Measurements from ENCODE around the gene TSPAN18.

TSPAN18 gene

DNA sequence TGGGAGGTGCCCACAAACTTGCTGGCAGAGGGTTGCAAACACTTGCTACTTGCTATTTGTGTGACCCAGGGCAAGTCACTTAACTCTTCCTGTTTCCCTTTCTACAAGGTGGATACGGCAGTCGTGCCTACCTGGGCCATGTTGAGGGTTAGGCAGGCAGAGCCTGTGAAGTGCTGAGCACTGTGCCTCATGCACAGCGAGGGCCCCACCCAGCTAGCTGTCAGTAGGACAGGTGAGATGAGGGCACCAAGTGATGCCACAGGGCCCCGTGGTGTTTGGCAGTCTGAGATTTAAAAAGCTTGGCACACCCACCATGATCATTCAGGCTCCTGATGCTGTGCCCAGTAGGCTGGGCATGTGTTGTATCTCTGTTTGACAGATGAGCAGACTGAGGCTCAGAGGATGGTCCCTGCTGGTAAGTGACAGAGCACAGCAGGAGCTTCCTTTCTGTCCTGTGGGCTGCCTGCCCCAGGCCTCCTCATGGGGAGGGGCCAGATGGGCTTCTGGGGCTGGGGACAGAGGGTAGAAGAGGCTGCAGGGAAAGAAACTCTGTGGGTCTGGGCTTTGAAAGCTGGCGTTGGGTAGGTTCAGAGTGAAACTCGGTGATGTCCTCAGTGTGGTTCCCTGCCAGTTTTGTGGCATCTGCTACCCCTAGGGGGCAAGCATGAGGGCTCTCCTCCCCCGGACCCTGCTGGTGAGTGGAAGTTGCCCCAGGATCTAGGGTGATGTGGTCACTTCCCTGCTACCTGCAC, 59.3 kb downstream of the TSPAN18 start:
- no peak for DNase-seq (ENCODE audit: low read depth, low spot score)
- no peak overlapping the region for H3K4me3 ChIP-seq (ENCODE audit: low read length)

DNA sequence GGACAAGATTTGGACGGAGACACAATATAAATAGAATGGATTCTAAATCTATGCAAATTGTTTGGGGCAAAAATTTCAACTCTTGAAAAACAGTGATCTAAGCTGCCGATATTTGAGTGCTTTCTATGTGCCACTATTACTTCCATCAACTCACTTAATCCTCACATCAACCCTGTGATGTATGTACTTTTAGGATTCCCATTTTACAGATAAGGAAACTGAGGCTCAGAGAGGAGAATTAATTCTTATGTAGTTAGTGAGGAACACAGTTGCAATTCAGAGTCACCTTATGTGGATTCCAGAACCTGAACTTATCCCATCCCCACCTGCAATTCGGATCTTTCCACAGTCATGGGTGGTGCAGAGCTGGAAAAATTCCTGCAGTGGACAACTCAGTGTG, 60.3 kb downstream of the TSPAN18 start:
- DNase-seq (ENCODE audit: low read depth, low spot score) = no peak
- no peak overlapping the region for H3K4me3 ChIP-seq (ENCODE audit: low read length)

DNA sequence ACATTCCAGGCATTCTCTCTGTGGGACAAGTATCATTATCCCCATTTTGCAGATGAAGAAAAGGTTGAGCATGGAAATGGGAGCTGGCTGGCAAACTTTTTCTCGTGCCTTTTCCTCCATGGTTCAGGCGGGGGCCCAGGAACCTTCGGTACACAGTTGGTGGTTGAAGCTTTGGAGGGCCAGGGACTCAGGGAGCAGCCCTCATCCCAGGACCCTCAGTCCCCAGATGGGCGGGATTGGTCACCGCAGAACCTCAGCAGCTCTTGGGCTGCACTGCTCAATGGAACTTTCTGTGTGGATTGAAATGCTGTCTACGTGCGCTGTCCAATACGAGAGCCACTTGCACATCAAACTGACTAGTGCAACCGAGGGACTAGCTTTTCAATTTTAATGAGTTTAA, 61.2 kb downstream of the TSPAN18 start:
- DNase-seq (ENCODE audit: low read depth, low spot score) = no peak

DNA sequence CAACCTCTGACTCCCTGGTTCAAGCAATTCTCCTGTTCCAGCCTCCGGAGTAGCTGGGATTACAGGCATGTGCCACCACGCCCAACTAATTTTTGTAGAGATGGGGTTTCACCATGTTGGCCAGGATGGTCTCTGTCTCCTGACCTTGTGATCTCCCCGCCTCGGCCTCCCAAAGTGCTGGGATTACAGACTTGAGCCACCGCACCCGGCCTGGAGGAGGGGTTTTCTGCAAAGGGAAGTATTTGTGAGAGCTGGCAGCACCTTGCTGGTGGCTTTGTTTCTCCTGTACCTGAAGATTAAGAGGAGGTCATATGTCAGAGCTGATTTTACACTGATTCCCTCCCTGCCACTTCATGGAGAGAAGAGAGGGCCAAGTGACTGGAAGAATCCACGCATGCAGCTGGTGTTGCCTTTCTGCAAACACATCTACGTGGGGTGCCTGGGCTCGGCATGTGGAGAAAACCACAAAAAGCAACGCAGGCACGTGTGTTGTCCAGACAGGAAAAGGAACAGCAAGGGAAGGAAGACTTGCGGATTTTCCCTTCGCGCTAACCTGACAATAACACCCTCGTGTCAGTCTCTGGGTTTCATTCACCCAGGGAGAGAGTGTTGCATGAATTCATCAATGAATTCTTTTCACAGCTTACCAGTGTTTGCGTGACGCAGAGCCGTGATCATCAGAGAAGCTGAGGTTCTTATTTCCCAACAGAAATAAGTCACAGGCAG, 61.9 kb downstream of the TSPAN18 start:
- H3K4me3 ChIP-seq (ENCODE audit: low read length) = no peak overlapping the region
- DNase-seq (ENCODE audit: low read depth, low spot score) = no peak

More for the DNA sequence above, 61.2 kb downstream of the TSPAN18 start:
- H3K4me3 ChIP-seq (ENCODE audit: low read length) = no peak overlapping the region

DNA sequence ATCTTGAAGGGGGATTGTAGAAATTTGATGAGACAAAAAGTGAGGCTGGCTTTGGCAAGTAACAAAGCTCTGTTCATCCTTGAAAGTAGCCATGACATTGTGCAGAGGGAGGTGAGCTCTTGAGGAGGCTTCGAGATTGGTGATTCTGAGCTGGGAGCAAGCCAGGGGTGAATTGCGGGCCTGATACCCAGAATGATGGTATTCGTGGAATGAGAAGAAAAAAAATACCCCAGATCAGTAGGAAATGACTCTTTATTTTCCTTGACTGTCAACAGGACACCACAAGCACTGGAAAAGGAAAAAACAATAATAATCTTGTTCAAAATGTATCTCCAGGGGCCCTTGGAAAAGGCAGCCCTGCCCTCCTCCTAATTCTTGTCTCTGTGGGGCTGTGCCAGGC, 62.7 kb downstream of the TSPAN18 start:
- no peak for DNase-seq (ENCODE audit: low read depth, low spot score)

DNA sequence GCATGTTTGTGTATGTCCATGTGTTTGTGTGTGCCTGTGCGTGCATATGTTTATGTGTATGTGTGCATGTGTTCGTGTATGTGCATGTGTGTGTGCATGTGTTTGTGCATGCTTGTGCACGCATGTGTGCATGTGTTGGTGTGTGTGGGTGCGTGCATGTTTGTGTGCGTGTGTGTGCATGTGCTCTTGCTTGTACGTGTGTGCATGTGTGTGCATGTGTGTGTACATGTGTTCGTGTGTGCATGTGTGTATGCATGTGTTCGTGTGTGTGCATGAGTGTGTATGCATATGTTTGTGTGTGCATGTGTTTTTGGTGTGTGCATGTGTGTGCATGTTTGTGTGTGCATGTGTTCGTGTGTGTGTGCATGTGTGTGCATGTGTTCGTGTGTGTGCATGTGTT, 63.4 kb downstream of the TSPAN18 start:
- DNase-seq (ENCODE audit: low read depth, low spot score) = no peak
- no peak overlapping the region for H3K4me3 ChIP-seq (ENCODE audit: low read length)

More for the DNA sequence above, 62.7 kb downstream of the TSPAN18 start:
- H3K4me3 ChIP-seq (ENCODE audit: low read length) = no peak overlapping the region

DNA sequence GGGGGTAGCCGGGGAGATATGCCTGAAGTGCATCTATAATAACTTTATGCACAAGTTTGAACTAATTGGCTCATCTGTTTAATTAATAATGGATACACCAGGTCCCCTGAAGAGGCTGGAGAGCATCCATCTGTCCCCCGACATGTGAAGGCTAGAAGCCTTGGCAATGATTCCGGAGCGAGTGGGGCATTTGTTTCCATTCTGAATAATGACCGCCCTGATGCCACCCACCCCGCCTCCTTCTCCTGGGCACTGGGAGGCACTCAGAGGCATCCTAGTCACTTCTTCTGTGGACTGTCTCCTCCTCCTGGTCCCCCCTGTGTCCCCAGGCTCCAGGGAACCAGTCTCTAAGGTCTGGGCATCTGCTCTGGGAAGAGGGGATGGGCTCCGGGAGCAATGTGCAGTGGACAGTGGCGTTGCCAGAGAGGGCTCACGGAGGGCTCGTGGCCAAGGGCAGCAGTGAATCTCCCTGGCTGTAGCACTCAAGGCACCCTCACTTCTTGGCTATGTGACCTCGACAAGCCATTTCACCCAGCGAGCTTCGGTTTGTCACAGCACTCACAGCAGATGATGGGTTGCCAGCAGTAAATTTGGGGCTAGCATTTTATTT, 64.7 kb downstream of the TSPAN18 start:
- DNase-seq (ENCODE audit: low read depth, low spot score) = no peak
- H3K4me3 ChIP-seq (ENCODE audit: low read length) = no peak overlapping the region

DNA sequence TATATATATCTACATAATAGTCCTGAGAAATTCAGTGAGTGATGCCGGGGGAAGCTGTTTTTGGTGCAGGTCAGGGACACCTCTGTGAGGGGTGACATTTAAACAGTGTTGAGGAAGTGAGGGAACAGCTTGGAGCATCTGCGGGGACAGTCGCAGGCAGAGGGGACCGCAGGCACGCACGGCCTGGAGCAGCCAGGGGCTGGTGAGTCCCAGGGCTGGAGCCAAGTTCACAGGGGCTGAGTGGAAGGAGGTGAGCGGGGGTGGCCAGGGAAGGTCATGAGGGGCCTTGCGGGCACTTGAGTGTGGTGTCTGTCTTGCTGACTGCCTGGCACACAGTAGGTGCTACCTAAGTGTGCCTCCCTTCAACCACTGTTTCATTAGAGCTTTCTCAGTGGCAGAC, 65.4 kb downstream of the TSPAN18 start:
- no peak overlapping the region for H3K4me3 ChIP-seq (ENCODE audit: low read length)
- no peak for DNase-seq (ENCODE audit: low read depth, low spot score)

DNA sequence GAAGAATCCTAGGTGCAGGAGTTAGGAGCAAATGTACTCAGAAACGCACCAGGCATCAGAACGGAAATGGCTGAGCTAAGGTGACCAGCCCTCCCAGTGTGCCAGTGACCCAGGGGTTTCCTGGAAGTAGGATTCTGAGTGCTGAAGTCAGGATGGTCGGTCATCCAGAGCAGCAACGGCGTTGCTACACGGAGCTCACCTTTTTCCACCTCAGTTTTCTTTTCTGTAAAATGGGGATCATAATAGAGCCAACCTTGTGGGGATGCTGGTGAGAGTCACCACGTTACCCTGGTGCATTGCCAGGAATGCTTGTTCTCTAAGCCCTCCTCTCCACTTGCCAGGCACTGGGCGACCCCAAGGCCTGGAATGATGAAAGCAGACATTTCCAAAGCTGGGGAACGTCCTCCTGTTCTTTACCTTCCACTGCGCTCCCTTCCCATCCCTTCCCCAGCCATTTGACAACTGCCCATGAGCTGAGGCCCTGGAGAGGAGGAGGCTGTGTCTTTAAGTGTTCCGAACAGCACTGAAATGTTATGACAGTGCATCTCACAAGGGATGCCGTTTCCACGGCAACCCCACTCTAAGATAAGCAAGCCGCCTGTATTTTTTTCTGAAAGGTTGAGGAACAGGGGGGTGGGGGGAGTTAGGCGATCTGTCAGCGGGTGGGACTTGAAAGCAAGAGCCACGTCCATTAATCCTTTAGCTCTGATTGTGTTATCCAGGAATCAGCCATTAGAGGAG, 66.8 kb downstream of the TSPAN18 start:
- DNase-seq (ENCODE audit: low read depth, low spot score) = no peak
- H3K4me3 ChIP-seq (ENCODE audit: low read length) = no peak overlapping the region

DNA sequence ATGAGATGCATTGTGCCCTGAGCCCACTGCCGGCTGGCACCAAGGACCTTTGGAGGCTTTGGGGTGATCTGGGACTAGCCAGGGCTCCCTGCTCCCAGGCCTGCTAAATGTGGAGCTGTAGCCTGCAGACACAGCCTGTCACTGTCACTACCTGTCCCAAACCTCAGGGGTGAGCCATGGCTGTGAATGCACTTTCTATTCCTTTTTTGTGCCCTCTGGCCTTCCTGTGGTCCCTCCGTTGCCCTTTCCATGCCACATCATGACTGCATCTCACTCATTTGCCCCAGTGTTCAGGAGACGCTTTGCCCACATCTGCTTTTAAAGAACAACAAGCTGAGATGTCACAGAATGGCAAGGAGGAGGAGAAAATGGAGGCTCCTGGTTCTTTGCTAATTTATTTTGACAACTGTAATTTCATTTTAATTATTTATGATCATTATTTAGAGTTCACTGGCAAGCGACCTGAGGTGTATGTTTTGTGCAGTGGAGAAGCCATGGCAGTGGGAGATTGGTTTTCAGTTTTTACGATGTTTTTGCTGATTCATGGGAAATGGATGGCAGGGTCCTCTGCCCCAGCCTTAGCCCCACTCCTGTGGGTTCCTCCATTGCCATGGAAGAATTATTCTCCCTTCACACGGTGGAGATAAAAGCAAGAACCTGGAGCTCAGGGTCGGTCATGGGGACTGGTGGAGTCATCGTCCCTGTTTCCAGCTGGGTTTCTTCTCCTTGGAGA, 69.2 kb downstream of the TSPAN18 start:
- DNase-seq (ENCODE audit: low read depth, low spot score) = no peak
- no peak overlapping the region for H3K4me3 ChIP-seq (ENCODE audit: low read length)

DNA sequence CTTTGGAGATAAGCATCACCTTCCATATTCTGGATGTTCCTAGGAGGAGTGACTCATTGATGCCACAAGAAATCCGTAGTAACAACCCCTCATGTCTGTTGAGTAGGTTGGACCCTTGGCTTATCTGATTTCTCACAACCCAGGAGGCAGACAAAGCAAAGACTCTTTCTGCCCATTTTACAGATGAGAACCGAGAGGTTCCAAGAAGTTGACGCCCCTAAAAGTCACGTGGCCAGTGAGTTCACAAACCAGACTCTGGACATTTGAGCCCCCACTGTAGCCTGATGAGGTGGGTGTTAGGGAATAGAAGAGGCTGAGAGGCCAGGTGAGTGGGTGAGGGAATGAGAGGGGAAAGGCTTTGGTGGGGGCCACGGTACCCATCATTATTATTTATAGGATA, 70.3 kb downstream of the TSPAN18 start:
- H3K4me3 ChIP-seq (ENCODE audit: low read length) = no peak overlapping the region
- DNase-seq (ENCODE audit: low read depth, low spot score) = no peak

DNA sequence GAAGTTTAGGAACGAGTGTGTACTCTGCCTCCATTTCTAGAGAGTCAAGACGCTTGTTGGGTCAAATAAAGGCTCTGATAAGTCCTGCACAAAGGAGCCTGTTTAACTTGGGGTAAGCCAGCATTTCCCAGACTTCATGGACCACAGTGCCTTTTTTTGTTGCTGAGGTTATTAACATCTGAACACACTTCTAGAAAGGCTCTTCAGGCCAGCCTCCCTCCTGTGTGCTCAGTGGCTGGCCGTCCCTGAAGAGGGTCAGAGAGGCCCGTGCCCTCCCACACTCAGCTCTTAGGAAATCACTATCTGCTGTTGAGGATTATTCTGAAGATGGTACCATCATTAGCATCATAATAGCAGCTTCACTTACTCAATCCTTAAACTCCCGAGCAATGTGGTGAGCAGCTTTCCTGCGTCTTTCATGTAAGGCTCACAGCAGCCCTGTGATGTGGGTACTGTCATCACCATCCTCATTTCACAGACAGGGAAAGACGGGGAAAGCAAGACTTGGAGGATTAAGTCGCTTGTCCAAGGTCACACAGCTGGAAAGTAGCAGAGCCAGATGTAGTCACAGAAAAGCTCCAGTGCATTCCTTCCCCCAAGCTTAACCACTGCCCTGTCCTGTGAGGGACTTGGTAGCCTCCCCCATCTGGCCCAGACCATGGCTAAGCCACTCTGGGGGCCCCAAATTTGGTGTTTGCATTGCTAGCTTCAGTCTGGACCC, 71.3 kb downstream of the TSPAN18 start:
- DNase-seq (ENCODE audit: low read depth, low spot score) = no peak
- H3K4me3 ChIP-seq (ENCODE audit: low read length) = no peak overlapping the region

DNA sequence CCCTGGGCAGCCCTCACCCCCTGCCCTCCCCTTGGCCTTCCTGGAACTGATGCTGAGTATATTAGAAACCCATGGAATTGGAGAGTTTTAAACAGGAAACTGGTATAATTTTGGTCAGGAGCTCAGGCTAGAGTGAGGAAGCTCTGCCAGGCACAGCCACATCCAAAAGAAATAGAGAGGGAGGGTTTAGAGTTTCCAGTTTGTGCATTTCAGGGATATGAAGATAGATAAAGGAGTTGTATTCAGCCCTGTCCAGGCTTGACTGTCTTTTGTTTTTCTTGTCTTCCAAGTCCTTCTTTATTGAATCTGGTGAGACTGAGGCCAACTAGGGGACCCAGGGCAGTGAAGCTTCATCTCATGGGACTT, 71.8 kb downstream of the TSPAN18 start:
- no peak for DNase-seq (ENCODE audit: low read depth, low spot score)
- H3K4me3 ChIP-seq (ENCODE audit: low read length) = no peak overlapping the region

DNA sequence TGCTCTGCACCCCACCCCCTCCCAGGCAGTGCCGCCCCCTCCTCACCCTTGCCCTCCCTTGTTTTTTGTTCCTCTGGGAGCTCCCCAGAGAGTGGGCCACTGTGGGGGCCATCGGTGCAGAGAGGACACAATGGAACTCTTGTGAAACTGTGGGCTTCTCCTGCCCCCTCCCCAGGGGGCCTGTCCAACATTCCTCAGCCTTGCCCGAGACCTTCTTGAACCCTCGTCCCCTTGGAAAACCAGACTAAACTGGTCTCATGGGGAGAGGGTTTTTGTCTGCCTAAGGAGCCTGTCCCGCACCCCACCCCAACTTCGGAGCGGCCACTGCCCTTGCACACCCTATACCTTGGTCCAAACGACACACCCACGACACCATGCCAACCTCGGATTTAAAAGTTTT, 72.2 kb downstream of the TSPAN18 start:
- no peak overlapping the region for H3K4me3 ChIP-seq (ENCODE audit: low read length)
- DNase-seq (ENCODE audit: low read depth, low spot score) = no peak

DNA sequence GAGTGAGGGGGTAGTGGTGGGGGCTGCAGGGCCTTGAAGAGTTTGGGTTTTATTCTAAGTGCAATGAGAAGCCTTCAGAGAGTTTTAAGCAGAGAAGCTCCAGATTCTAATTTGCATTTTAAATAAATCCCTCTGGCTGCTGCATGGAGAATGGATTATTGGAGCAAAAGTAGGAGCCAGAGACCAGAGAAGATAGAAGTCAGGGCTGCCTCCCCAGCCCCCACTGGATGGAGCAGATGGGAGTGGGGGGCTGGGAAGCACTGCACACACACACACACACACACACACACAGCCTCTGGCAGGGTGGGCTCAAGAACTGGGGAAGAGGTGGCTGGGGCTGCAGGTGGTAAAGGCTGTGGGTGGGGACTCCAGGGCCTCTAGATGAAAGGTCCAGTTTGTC, 75.6 kb downstream of the TSPAN18 start:
- no peak for DNase-seq (ENCODE audit: low read depth, low spot score)
- H3K4me3 ChIP-seq (ENCODE audit: low read length) = no peak overlapping the region

DNA sequence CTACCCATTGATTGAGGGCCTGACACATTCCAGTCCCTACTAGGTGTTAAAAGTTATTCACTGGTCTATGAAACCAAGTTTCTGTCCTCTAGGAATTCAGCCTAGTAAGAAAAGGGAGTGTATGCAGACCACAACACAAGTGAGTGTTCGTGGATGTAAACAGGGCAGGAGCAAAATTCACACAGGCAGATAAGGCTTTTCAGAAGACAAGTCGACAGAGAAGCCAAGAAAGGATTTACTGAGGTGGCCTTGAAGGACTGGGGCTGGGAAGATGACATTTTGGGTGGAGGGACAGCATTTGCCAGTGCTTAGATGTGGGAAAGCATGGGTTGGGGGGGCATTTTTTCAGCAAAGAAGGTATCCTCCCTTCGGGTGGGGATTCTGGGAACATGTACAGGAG, 76.2 kb downstream of the TSPAN18 start:
- no peak for DNase-seq (ENCODE audit: low read depth, low spot score)
- no peak overlapping the region for H3K4me3 ChIP-seq (ENCODE audit: low read length)

DNA sequence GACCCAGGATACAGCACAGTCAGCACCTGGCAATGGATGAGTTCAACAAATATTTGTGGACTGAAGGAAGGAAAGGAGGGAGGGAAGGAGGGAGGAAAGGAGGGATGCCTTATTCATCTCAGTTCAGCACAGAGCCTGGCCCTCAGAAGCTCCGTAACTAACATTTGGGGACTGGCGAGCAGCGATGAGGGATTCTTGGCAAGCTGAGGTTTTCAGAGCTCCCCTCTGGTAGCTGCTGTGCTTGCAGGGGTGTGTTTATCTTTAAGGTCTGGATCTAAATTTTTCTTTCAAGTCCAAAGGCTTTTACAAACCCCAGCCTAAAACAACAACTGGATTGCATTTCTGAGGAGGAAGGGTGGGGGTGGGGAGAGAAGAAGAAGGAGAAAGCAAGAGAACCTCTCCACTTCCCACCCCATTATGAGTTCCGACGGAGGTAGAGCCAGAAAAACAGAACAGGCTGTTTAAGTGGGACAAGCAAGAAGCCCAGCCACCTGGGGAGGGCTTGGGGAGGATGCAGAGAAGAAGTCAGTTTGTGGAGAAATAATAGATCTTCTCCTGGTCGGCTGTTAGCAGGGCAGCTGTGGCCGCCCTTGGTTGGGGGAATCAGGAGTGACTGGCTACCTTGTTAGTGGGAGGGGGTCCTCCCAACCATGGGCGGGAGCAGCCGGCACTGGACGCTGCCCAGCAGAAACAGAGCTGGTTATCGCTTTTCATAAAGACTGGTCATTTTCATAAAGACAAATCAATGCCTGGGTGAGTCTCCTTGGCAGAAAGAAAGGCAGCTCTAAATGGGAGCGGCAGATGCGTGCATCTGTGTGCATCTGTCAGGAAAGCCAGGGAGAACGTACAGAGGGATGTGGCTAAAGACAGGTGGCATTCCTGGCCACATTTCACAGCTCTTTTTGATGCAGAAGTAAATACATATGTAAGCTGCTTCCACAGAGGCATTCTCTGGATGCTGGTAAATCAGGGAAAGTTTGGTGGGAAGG, 78.0 kb downstream of the TSPAN18 start:
- DNase-seq (ENCODE audit: low read depth, low spot score) = no peak
- no peak overlapping the region for H3K4me3 ChIP-seq (ENCODE audit: low read length)

Measured in Jurkat, Clone E6-1 (cell line).